D721Med (cell line): Measurements from ENCODE around the gene SH3BGRL.
"Not testable (repeated sequence)": the region's sequence is repeated elsewhere in the genome, so short reads cannot be mapped to it uniquely, and the experiment has no call there.

ENCODE experiments used
- DNase-seq: peaks from one replicate; pipeline ENCODE4 v3.0.0; 2011; ENCODE audit warnings: low spot score; ENCODE audit not compliant: insufficient read length
- FAIRE-seq: peaks from 2 replicates; lab custom pipeline; 2011; peaks lifted over from hg19 to GRCh38; lab: Jason Lieb, UNC
- CTCF ChIP-seq: IDR thresholded peaks from 2 replicates; pipeline ENCODE4 v1.5.1; 2012; ENCODE audit warnings: mild to moderate bottlenecking, control low read depth; ENCODE audit not compliant: insufficient read depth; ENCODE audit errors: missing control alignments

SH3BGRL gene

GRCh38 chrX:81308086-81308829 lies 106.4 kb downstream of the SH3BGRL start:
- FAIRE-seq (no peak), DNase-seq (no peak)
- TF ChIP-seq CTCF: no peak

- no peak for DNase-seq
- TF ChIP-seq CTCF: no peak
- FAIRE-seq: no peak
Observed at GRCh38 chrX:81316163-81316562, 114.3 kb downstream of the SH3BGRL start.

GRCh38 chrX:81331653-81332052 lies 129.8 kb downstream of the SH3BGRL start:
- not testable (repeated sequence) for FAIRE-seq, DNase-seq

- TF ChIP-seq CTCF: no peak
- FAIRE-seq: no peak
- no peak for DNase-seq
Observed at GRCh38 chrX:81336455-81337152, 134.7 kb downstream of the SH3BGRL start.

GRCh38 chrX:81337805-81338204 lies 135.9 kb downstream of the SH3BGRL start:
- no peak for TF ChIP-seq CTCF
- FAIRE-seq: no peak

GRCh38 chrX:81338924-81339323 lies 137.0 kb downstream of the SH3BGRL start:
- TF ChIP-seq CTCF: no peak
- no peak for DNase-seq
- no peak for FAIRE-seq

More at GRCh38 chrX:81337805-81338204, 135.9 kb downstream of the SH3BGRL start:
- DNase-seq: no peak

GRCh38 chrX:81345296-81345695 lies 143.4 kb downstream of the SH3BGRL start:
- FAIRE-seq, DNase-seq: not testable (repeated sequence)
